ENCODE measurements around the gene TMEM245. TPM values are rescaled to one million over a fixed set of nuclear protein-coding genes. Genes with fewer than 3 reads are reported as not detected.
"Not testable (repeated sequence)": the region's sequence is repeated elsewhere in the genome, so short reads cannot be mapped to it uniquely, and the experiment has no call there.

The TMEM245 gene
- total RNA-seq, 2 experiments from 2014 or later: 33.3 TPM

DNA sequence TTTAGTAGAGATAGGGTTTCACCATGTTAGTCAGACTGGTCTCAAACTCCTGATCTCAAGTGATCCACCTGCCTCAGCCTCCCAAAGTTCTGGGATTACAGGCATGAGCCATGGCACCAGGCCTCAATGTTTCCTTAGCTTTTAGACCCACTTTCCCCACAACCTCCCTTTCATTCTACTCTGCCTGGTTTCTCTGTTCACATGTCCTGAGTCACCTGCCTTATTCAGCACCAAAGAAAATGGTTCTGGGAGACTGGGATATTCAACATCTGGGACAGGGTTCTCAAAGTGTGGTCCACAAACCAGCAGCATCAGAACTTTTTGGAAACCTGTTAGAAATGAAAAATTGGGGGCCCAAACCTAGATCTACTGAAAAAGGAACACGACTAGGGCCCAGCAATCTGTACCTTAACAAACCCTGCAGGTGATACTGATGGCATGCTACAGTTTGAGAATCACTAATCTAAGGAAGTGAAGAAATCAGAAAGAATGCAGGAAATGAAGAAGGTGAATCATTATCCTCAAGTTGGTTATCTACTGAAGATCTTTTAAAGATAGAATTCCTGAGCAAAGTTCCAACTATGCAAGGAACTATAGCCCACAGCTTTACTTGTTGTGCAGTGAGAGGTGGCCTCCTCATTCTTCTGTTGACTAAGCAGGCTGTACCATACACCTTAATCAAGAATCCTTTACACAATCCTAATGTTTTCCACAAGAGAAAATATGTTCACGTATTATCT is 54.6 kb downstream of the TMEM245 start:
- CTCF ChIA-PET: no interaction called here

DNA sequence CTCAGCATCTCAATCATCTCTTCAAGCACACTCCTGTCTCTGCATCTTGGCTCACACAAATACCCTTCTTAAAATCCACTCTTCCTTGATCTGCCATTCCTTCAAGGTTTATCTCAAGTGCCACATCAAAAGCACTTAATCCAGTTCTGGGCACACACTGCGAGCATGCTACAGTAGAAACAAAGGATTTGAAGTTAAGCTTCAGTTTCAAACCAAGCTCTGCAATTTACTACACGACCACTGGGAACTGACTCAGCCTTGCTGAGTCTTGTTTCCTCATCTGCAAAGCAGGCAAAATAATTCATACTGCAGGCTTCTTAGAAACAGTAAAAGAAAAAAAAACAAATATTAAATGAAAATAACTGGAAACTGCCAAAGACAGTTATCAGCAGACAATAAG is 56.0 kb downstream of the TMEM245 start:
- Mint-ChIP-seq H3K27ac (no peak overlapping the region), H3K4me3 (no peak overlapping the region), H3K9me3 (no peaks in the 10 kb centered on the region), H3K27me3 (no peaks in the 10 kb centered on the region), H3K4me1 (peaks cover 5% of the 10 kb centered on the region), H3K36me3 (ENCODE audit: low read depth) (peaks cover 41% of the 10 kb centered on the region)
- DNase-seq: no peak
- POLR2A ChIA-PET: no interaction called here
- CTCF ChIA-PET: no interaction called here

More for the DNA sequence above, 54.6 kb downstream of the TMEM245 start:
- Mint-ChIP-seq H3K27me3 (no peaks in the 10 kb centered on the region), H3K36me3 (ENCODE audit: low read depth) (peaks cover 32% of the 10 kb centered on the region), H3K4me3 (no peak overlapping the region), H3K27ac (no peak overlapping the region), H3K4me1 (peaks cover 5% of the 10 kb centered on the region), H3K9me3 (no peaks in the 10 kb centered on the region)
- POLR2A ChIA-PET: no interaction called here
- DNase-seq: no peak

DNA sequence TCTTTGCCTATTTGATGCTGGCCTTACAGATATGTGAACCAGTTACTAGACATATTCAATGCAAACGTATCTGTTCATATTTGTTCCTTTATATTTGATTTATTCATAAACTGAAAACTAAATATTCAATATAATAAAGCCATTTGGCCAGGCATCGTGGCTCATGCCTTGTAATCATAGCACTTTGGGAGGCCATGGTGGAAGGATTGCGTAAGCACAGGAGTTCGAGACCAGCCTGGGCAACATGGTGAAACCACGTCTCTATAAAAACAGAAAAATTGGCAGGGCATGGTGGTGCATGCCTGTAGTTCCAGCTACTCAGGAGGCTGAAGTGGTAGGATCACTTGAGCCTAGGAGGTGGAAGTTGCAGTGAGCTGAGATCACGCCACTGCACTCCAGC is 57.2 kb downstream of the TMEM245 start:
- no peak for DNase-seq
- Mint-ChIP-seq H3K4me1 (peaks cover 5% of the 10 kb centered on the region), H3K27me3 (no peaks in the 10 kb centered on the region), H3K4me3 (no peak overlapping the region), H3K9me3 (no peaks in the 10 kb centered on the region), H3K36me3 (ENCODE audit: low read depth) (peaks cover 40% of the 10 kb centered on the region), H3K27ac (no peak overlapping the region)
- CTCF ChIA-PET: interaction anchor here (0.7 kb wide), 1 partner anchor 25 kb away, joined by 3 read pairs; no protein-coding TSS in a partner anchor
- POLR2A ChIA-PET: no interaction called here

DNA sequence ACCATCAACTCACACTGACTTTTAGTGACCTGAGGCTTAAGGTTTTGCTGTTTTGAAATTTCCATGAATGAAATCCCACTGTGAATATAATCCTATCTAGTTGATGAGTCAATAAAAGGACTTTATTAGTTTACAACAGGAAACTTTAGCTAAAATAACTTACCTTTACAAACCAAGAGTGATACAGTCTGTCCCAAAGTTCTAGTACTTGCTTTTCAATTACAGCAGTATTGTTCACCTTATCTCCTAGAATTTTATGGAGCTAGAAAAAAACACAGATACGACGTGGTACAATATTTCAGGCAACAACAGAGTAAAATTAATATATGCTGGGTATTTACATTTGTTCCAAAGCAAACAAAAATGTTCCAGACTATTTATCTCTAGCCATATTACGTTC is 59.6 kb downstream of the TMEM245 start:
- ChIA-PET CTCF (no interaction called here), POLR2A (interaction anchor here (1.0 kb wide), 1 partner anchor 60 kb away, joined by 4 read pairs; no protein-coding TSS in a partner anchor)

DNA sequence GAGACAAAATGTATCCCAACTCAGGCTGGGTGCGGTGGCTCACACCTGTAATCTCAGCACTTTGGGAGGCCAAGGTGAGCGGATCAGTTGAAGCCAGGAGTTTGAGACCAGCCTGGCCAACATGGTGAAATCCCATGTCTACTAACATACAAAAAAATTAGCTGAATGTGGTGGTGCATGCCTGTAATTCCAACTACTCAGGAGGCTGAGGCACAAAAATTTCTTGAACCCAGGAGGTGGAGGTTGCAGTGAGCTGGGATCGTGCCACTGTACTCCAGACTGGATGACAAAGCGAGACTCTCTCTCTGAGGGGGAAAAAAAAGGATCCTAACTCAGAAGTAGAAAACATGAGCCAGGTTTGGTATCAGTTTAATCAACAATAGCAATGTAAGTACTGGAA is 66.6 kb downstream of the TMEM245 start:
- H3K4me3 Mint-ChIP-seq, H3K27me3 Mint-ChIP-seq, H3K4me1 Mint-ChIP-seq, H3K9me3 Mint-ChIP-seq, DNase-seq, H3K27ac Mint-ChIP-seq, POLR2A ChIA-PET, CTCF ChIA-PET: not testable (repeated sequence)
- H3K36me3 Mint-ChIP-seq (ENCODE audit: low read depth): peaks cover 65% of the 10 kb centered on the region

More for the DNA sequence above, 59.6 kb downstream of the TMEM245 start:
- Mint-ChIP-seq H3K9me3 (no peaks in the 10 kb centered on the region), H3K4me3 (no peak overlapping the region), H3K36me3 (ENCODE audit: low read depth) (peaks cover 41% of the 10 kb centered on the region), H3K27me3 (no peaks in the 10 kb centered on the region), H3K4me1 (peaks cover 5% of the 10 kb centered on the region), H3K27ac (no peak overlapping the region)
- DNase-seq: no peak

DNA sequence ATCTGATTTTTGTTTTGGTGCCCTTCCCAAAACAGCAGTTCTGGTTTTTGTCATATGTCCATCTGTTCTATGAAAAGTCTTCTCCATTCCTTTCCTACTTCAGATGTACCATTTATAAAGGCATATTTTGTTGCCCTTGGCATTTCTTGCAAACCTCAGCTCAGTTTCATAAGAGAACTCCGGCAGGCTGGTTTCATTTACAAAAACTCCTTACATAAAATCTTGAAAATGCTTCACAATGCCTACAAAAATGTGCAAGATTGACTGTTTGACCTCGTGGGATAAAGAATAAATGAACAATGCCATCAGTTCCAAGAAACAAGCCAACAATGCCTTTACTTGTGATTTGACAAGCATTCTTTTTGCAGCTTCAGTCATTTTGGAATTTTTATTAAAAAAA is 67.3 kb downstream of the TMEM245 start:
- H3K4me3 Mint-ChIP-seq: no peak overlapping the region
- H3K27me3 Mint-ChIP-seq: no peaks in the 10 kb centered on the region
- H3K36me3 Mint-ChIP-seq (ENCODE audit: low read depth): peaks cover 68% of the 10 kb centered on the region
- no peak overlapping the region for H3K27ac Mint-ChIP-seq
- no peaks in the 10 kb centered on the region for H3K9me3 Mint-ChIP-seq
- H3K4me1 Mint-ChIP-seq: peaks cover under 1% of the 10 kb centered on the region
- CTCF ChIA-PET: no interaction called here
- DNase-seq: no peak
- POLR2A ChIA-PET: no interaction called here

DNA sequence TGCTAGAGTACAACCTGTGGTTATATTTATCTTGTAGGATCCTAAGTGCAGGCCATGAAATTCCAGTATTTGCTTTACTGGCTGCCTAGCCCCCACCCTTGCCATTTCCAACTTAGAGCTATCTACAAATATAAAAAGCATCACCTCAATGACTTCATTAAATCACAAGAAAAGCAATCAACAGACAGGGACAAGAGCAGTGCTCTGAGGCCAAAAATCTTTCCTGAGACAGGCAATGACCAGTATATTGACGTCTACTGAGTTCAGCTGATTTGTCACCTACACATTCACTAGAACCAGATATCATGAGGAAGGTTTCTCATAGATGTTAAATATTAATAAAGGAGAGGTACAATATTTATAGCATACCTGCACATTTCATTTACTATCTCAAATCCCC is 68.0 kb downstream of the TMEM245 start:
- ChIA-PET CTCF (no interaction called here), POLR2A (no interaction called here)
- Mint-ChIP-seq H3K4me3 (no peak overlapping the region), H3K27ac (no peak overlapping the region), H3K27me3 (no peaks in the 10 kb centered on the region), H3K4me1 (peaks cover 5% of the 10 kb centered on the region), H3K36me3 (ENCODE audit: low read depth) (peaks cover 69% of the 10 kb centered on the region), H3K9me3 (no peaks in the 10 kb centered on the region)
- DNase-seq: no peak

DNA sequence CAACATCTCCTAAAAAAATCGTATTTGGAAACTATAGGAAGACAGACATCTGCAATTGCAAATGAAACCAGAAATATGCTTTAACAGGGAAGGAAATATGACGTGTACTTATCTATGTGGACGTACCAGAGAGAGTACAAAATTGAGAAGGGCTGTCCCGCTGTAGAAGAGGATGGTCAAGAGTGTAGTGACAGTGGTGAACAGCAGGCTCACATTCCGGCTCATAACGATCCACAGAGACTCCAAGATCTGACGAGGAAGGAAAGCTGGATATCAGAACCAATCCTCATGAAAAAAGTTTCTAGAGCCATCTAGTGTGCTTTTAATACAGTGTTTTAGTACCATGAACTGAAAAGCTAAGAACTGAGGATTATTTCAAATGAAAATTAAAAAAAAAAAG is 69.3 kb downstream of the TMEM245 start:
- no peaks in the 10 kb centered on the region for H3K9me3 Mint-ChIP-seq
- H3K4me1 Mint-ChIP-seq: peaks cover 11% of the 10 kb centered on the region
- no peaks in the 10 kb centered on the region for H3K27me3 Mint-ChIP-seq
- CTCF ChIA-PET: no interaction called here
- POLR2A ChIA-PET: no interaction called here
- H3K27ac Mint-ChIP-seq: no peak overlapping the region
- H3K36me3 Mint-ChIP-seq (ENCODE audit: low read depth): peaks cover 73% of the 10 kb centered on the region
- H3K4me3 Mint-ChIP-seq: no peak overlapping the region
- no peak for DNase-seq

DNA sequence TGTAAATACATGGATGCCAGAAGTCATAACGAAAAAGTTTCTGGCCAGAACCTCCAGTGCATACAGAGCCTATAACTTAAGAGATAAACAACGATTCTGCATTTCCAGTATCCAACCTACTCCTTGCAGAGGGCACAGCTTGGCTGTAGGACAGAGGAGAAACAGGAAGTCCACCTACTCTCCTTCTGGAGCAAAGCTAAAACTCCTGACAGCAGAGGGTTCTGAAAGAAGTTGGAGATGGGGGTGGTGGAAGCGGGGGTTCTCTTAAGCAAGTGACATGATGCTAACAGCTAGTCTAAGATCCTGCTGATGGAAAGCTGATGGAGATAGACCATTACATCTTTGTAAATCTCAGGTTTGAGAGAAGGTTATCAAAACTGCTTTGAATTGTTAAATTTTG is 70.9 kb downstream of the TMEM245 start:
- CTCF ChIA-PET: no interaction called here
- Mint-ChIP-seq H3K9me3 (no peaks in the 10 kb centered on the region), H3K36me3 (ENCODE audit: low read depth) (peaks cover 72% of the 10 kb centered on the region), H3K4me1 (peaks cover 11% of the 10 kb centered on the region), H3K27me3 (no peaks in the 10 kb centered on the region), H3K4me3 (no peak overlapping the region), H3K27ac (no peak overlapping the region)
- POLR2A ChIA-PET: interaction anchor here (1.1 kb wide), 2 partner anchors 23 to 71 kb away, joined by 3 read pairs; partner anchors contain the start of gene TMEM245
- DNase-seq: no peak

DNA sequence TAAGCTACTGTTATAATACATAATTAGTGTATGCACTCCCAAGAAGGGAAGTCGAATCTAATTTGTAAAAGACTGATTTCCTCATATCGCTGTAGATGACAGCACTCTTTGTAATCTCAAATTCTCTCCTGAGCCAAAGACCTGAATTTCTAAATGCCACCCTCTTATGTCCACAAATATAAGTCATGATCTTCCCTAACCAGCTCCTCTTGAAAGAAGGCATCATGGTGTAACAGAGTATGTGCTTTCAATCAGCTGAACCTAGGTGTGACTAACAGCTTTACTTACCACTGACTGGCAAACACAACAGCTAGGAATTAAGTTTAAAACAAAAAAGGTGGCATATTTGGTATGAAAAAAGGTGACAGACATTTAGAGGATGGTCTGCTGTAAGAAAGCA is 72.5 kb downstream of the TMEM245 start:
- POLR2A ChIA-PET: no interaction called here
- no peak for DNase-seq
- CTCF ChIA-PET: interaction anchor here (1.1 kb wide), 1 partner anchor 14 kb away, joined by 8 read pairs; no protein-coding TSS in a partner anchor
- Mint-ChIP-seq H3K4me1 (peaks cover 11% of the 10 kb centered on the region), H3K4me3 (no peak overlapping the region), H3K9me3 (no peaks in the 10 kb centered on the region), H3K27ac (no peak overlapping the region), H3K36me3 (ENCODE audit: low read depth) (peaks cover 71% of the 10 kb centered on the region), H3K27me3 (no peaks in the 10 kb centered on the region)

DNA sequence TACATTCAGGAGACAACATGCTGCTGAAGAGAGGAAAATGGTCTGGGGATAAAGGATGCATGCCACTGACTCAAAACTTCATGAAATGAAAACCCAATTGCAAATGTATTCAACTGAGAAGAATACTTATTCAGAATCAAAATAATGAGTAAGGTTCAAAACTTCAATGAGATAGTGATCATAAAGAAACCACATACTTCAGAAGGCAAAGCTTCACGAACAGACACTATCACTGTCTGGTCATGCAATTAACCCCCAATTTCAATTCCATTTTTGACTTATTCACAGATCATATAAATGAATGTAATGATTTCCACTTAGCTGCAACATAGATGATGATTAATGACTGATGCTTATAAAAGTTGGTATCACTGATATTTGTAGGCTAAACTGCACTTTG is 73.4 kb downstream of the TMEM245 start:
- no peaks in the 10 kb centered on the region for H3K27me3 Mint-ChIP-seq
- H3K4me3 Mint-ChIP-seq: no peak overlapping the region
- ChIA-PET POLR2A (no interaction called here), CTCF (no interaction called here)
- H3K4me1 Mint-ChIP-seq: peaks cover 11% of the 10 kb centered on the region
- no peak for DNase-seq
- H3K36me3 Mint-ChIP-seq (ENCODE audit: low read depth): peaks cover 66% of the 10 kb centered on the region
- H3K27ac Mint-ChIP-seq: no peak overlapping the region
- H3K9me3 Mint-ChIP-seq: no peaks in the 10 kb centered on the region

DNA sequence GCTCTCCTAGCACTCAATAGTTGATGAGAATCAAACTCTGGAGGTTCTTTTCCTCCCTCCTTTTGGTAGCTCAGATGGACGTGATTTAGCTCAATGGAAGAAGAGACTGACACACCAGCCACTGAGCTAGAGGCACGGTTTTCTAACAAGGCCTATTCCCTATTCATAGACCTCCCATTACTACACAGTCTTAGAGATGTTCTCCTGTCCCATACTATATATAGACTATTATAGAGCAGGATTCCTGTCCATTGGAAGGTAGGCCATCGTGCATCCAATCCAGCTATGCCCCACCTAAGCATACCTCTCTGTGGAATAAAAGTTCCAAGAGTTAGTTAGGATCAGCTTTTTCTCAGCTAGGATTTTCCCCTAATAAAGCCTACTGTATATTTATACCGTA is 76.2 kb downstream of the TMEM245 start:
- DNase-seq: no peak
- CTCF ChIA-PET: no interaction called here
- H3K9me3 Mint-ChIP-seq: no peaks in the 10 kb centered on the region
- H3K4me1 Mint-ChIP-seq: peaks cover 11% of the 10 kb centered on the region
- H3K36me3 Mint-ChIP-seq (ENCODE audit: low read depth): peaks cover 57% of the 10 kb centered on the region
- POLR2A ChIA-PET: no interaction called here
- H3K27me3 Mint-ChIP-seq: no peaks in the 10 kb centered on the region
- no peak overlapping the region for H3K27ac Mint-ChIP-seq
- no peak overlapping the region for H3K4me3 Mint-ChIP-seq

DNA sequence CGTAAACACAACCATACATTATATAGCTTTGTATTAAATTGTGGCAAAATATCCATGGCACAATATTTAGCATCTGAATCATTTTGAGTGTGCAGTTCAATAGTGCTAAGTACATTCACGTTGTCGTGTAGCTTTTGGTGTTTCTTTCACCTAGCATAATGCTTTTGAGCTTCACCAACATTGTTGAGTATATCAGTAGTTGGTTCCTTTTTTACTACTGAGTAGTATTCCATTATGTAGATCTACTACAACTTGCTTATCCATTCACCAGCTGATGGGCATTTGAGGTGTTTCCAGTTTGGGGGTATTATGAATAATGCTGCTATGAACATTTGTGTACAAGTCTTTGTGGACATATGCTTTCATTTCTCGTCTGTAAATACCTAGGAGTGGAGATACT is 79.2 kb downstream of the TMEM245 start:
- peaks cover 50% of the 10 kb centered on the region for H3K36me3 Mint-ChIP-seq (ENCODE audit: low read depth)
- H3K27ac Mint-ChIP-seq: no peak overlapping the region
- CTCF ChIA-PET: no interaction called here
- DNase-seq: no peak
- POLR2A ChIA-PET: no interaction called here
- no peaks in the 10 kb centered on the region for H3K4me1 Mint-ChIP-seq
- H3K4me3 Mint-ChIP-seq: no peak overlapping the region
- no peaks in the 10 kb centered on the region for H3K9me3 Mint-ChIP-seq
- H3K27me3 Mint-ChIP-seq: no peaks in the 10 kb centered on the region

DNA sequence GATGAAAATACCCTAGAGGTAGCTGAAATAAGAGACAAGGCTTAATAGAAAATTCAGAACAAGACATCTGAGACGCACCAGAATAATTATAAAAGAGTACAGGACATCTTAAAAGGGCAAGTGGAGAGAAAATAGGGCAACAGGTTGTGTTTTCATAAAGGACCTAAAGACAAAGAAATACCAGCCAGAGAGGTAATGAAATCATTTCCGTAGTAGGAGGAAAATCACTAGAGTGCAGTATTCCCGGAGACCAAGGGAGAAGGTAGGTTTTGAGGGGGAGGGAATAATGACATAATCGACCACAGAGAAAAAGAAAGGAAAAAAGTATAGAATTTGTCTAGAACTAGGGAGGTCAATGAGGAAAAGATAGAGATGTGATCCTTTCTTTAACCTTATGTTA is 80.2 kb downstream of the TMEM245 start:
- Mint-ChIP-seq H3K27me3 (no peaks in the 10 kb centered on the region), H3K36me3 (ENCODE audit: low read depth) (peaks cover 48% of the 10 kb centered on the region), H3K27ac (no peak overlapping the region), H3K4me1 (no peaks in the 10 kb centered on the region), H3K4me3 (no peak overlapping the region), H3K9me3 (no peaks in the 10 kb centered on the region)
- ChIA-PET POLR2A (no interaction called here), CTCF (no interaction called here)
- DNase-seq: no peak
